Activated T-cell treated with anti-CD3 and anti-CD28 coated beads, Interleukin-2, amount 50 U/mL, for 72 hours (primary cell): ENCODE data around the gene TUBB4B. TPM values are rescaled to one million over a fixed set of nuclear protein-coding genes. Genes with fewer than 3 reads are reported as not detected.

Experiments
- ATAC-seq, 2 donors: fragments of 150-1000 bp; cut with Tn5 transposase; replicated peaks in 1 of 2; 2 replicates each; pipeline ENCODE4 v1.10.0; 2021; ENCODE audit warnings: moderate library complexity in 2 of 2, mild to moderate bottlenecking in 1 of 2
- DNase-seq, 2 donors: peaks; one replicate each; pipeline ENCODE4 v3.0.0; 2021 to 2022; ENCODE audit warnings: mixed read lengths in 1 of 2
- H3K27ac Mint-ChIP-seq: one replicate; pipeline ENCODE4 v1.8.0; 2022; ENCODE audit warnings: mild to moderate bottlenecking, moderate library complexity, mixed read lengths
- H3K27me3 Mint-ChIP-seq: one replicate; pipeline ENCODE4 v1.8.0; 2022; ENCODE audit warnings: low read depth, mixed read lengths
- H3K36me3 Mint-ChIP-seq, 2 donors: one replicate each; pipeline ENCODE4 v1.8.0; 2022; ENCODE audit warnings: mixed read lengths in 2 of 2, mild to moderate bottlenecking in 1 of 2; ENCODE audit not compliant: insufficient read depth in 2 of 2
- H3K4me1 Mint-ChIP-seq: one replicate; pipeline ENCODE4 v1.8.0; 2022; ENCODE audit warnings: low read depth, mixed read lengths
- H3K4me3 Mint-ChIP-seq, 2 donors: one replicate each; pipeline ENCODE4 v1.8.0; 2022; ENCODE audit warnings: mild to moderate bottlenecking in 2 of 2, mixed read lengths in 2 of 2, moderate library complexity in 2 of 2
- H3K9me3 Mint-ChIP-seq, 2 donors: one replicate each; pipeline ENCODE4 v1.8.0; 2022; ENCODE audit warnings: mixed read lengths in 2 of 2
- total RNA-seq, 2 donors: library from RNA; stranded (reverse); gene quantifications; one replicate each; pipeline ENCODE4 v1.2.3, GENCODE V29; 2022

Gene TUBB4B
- total RNA-seq, 2 donors from 2014 or later = 122 to 128 TPM

GRCh38 chr9:137200311-137201204 lies 40.5 kb upstream of the TUBB4B start, which contains the start of gene TPRN:
TSS of gene TPRN (minus strand) at chr9:137200741. CDS start at chr9:137200711, 30 bp downstream.
- peak within 1 kb of the TSS; percentile 28 for H3K27ac Mint-ChIP-seq
- peak; percentile 99 to 100 for DNase-seq
- no peaks in the 10 kb centered on the region for H3K9me3 Mint-ChIP-seq
- peaks cover 36% of the 10 kb centered on the region for H3K4me1 Mint-ChIP-seq
- ATAC-seq = peak; percentile 94
- H3K4me3 Mint-ChIP-seq = peak within 1 kb of the TSS; percentile 91 to 93
- peaks cover 1 to 8% of the 10 kb centered on the region in 2 donors for H3K36me3 Mint-ChIP-seq
- no peaks in the 10 kb centered on the region for H3K27me3 Mint-ChIP-seq

- no peaks in the 10 kb centered on the region for H3K9me3 Mint-ChIP-seq
- peak overlapping the region; percentile 28 for H3K27ac Mint-ChIP-seq
- ATAC-seq (no peak), DNase-seq (no peak)
- peaks cover 1 to 9% of the 10 kb centered on the region in 2 donors for H3K36me3 Mint-ChIP-seq
- H3K4me3 Mint-ChIP-seq = peak overlapping the region; percentile 91 to 93
- H3K27me3 Mint-ChIP-seq = no peaks in the 10 kb centered on the region
- peaks cover 43% of the 10 kb centered on the region for H3K4me1 Mint-ChIP-seq
Observed at GRCh38 chr9:137201205-137201868, 39.8 kb upstream of the TUBB4B start.

GRCh38 chr9:137202966-137203365 lies 38.1 kb upstream of the TUBB4B start:
- H3K27ac Mint-ChIP-seq = no peak overlapping the region

GRCh38 chr9:137204731-137205125 lies 36.4 kb upstream of the TUBB4B start:
- Mint-ChIP-seq H3K4me1 (peaks cover 54% of the 10 kb centered on the region), H3K4me3 (peak overlapping the region; percentile 94 to 95), H3K36me3 (peaks cover 1 to 22% of the 10 kb centered on the region in 2 donors), H3K27ac (peak overlapping the region; percentile 90), H3K9me3 (no peaks in the 10 kb centered on the region), H3K27me3 (no peaks in the 10 kb centered on the region)
- no peak for DNase-seq
- no peak for ATAC-seq

More at GRCh38 chr9:137202966-137203365, 38.1 kb upstream of the TUBB4B start:
- Mint-ChIP-seq H3K9me3 (no peaks in the 10 kb centered on the region), H3K36me3 (peaks cover 1 to 20% of the 10 kb centered on the region in 2 donors), H3K4me1 (peaks cover 59% of the 10 kb centered on the region), H3K27me3 (no peaks in the 10 kb centered on the region), H3K4me3 (peak overlapping the region in 1 of 2 donors; percentile 10)
- no peak for DNase-seq
- no peak for ATAC-seq

- Mint-ChIP-seq H3K27me3 (no peaks in the 10 kb centered on the region), H3K9me3 (no peaks in the 10 kb centered on the region), H3K4me1 (peaks cover 54% of the 10 kb centered on the region), H3K27ac (peak within 1 kb of the TSS; percentile 90), H3K36me3 (peaks cover 1 to 22% of the 10 kb centered on the region in 2 donors), H3K4me3 (peak within 1 kb of the TSS; percentile 94 to 95)
- peak; percentile 96 to 97 for DNase-seq
- peak; percentile 66 to 69 for ATAC-seq
Observed at GRCh38 chr9:137205126-137206069, 35.7 kb upstream of the TUBB4B start, which contains the start of the genes NDOR1 and TMEM203. TSS of gene NDOR1 (plus strand) at chr9:137205700. CDS start at chr9:137205778, 78 bp downstream. TSS of gene TMEM203 (minus strand) at chr9:137205648. CDS start at chr9:137205414, 234 bp downstream.

- Mint-ChIP-seq H3K9me3 (no peaks in the 10 kb centered on the region), H3K27me3 (no peaks in the 10 kb centered on the region), H3K4me1 (peaks cover 52% of the 10 kb centered on the region), H3K4me3 (peak overlapping the region; percentile 94 to 95), H3K27ac (peak overlapping the region; percentile 63), H3K36me3 (peaks cover 1 to 22% of the 10 kb centered on the region in 2 donors)
- DNase-seq = no peak
- ATAC-seq = no peak
Observed at GRCh38 chr9:137206602-137207001, 34.5 kb upstream of the TUBB4B start.

- ATAC-seq = no peak
- H3K4me3 Mint-ChIP-seq = no peak overlapping the region
- H3K27ac Mint-ChIP-seq = peak overlapping the region; percentile 61
Observed at GRCh38 chr9:137211532-137211931, 29.6 kb upstream of the TUBB4B start.

GRCh38 chr9:137212520-137212919 lies 28.6 kb upstream of the TUBB4B start:
- ATAC-seq (no peak), DNase-seq (no peak)
- peaks cover 9% of the 10 kb centered on the region for H3K4me1 Mint-ChIP-seq
- H3K4me3 Mint-ChIP-seq = no peak overlapping the region
- H3K36me3 Mint-ChIP-seq = peaks cover 0 to 6% of the 10 kb centered on the region in 2 donors
- no peak overlapping the region for H3K27ac Mint-ChIP-seq
- H3K27me3 Mint-ChIP-seq = no peaks in the 10 kb centered on the region
- H3K9me3 Mint-ChIP-seq = no peaks in the 10 kb centered on the region

More at GRCh38 chr9:137211532-137211931, 29.6 kb upstream of the TUBB4B start:
- Mint-ChIP-seq H3K4me1 (peaks cover 19% of the 10 kb centered on the region), H3K27me3 (no peaks in the 10 kb centered on the region), H3K9me3 (no peaks in the 10 kb centered on the region), H3K36me3 (peaks cover 0 to 13% of the 10 kb centered on the region in 2 donors)
- DNase-seq = no peak

GRCh38 chr9:137213160-137214060 lies 27.7 kb upstream of the TUBB4B start:
- H3K36me3 Mint-ChIP-seq = peaks cover 0 to 5% of the 10 kb centered on the region in 2 donors
- H3K9me3 Mint-ChIP-seq = no peaks in the 10 kb centered on the region
- ATAC-seq = no peak
- DNase-seq = no peak
- H3K27me3 Mint-ChIP-seq = no peaks in the 10 kb centered on the region
- H3K4me3 Mint-ChIP-seq = no peak overlapping the region
- no peak overlapping the region for H3K27ac Mint-ChIP-seq
- H3K4me1 Mint-ChIP-seq = peaks cover 6% of the 10 kb centered on the region

GRCh38 chr9:137214620-137215019 lies 26.5 kb upstream of the TUBB4B start:
- Mint-ChIP-seq H3K4me1 (peaks cover 6% of the 10 kb centered on the region), H3K9me3 (no peaks in the 10 kb centered on the region), H3K27me3 (no peaks in the 10 kb centered on the region), H3K27ac (no peak overlapping the region), H3K4me3 (no peak overlapping the region), H3K36me3 (peaks cover 0 to 2% of the 10 kb centered on the region in 2 donors)
- ATAC-seq (no peak), DNase-seq (no peak)

- peaks cover 6% of the 10 kb centered on the region for H3K4me1 Mint-ChIP-seq
- H3K4me3 Mint-ChIP-seq = no peak overlapping the region
- DNase-seq = no peak
- H3K27ac Mint-ChIP-seq = no peak overlapping the region
- no peaks in the 10 kb centered on the region for H3K9me3 Mint-ChIP-seq
- no peak for ATAC-seq
- no peaks in the 10 kb centered on the region for H3K27me3 Mint-ChIP-seq
- peaks cover 0 to 2% of the 10 kb centered on the region in 2 donors for H3K36me3 Mint-ChIP-seq
Observed at GRCh38 chr9:137215196-137215986, 25.7 kb upstream of the TUBB4B start.
